ENCODE results near the gene SPATA1. TPM values are rescaled to one million over a fixed set of nuclear protein-coding genes. Genes with fewer than 3 reads are reported as not detected.
A peak's percentile ranks its signal among the peaks of the same experiment; 100 is the strongest.

The SPATA1 gene
- total RNA-seq, 1 donor from 2014 or later: 2.1 TPM

DNA sequence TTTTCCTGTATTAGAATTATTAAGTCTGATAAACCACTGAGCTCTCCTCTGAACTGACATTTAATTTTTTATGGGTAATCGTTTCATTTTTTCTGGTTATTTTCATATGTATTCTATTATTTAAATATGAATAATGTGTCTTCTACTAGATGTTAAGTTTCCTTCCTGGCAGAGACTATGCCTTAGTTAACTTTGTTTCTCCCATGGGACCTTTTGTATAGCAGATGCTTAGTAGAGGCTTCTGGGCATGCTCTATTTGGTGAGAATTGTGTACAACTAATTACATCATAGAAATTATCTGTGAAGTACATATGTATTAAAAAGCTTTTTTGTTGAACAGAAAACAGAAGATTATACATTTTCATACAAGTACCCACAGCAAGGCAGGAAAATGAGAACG is 44.6 kb downstream of the SPATA1 start:
- TF ChIP-seq, protein P1, sequence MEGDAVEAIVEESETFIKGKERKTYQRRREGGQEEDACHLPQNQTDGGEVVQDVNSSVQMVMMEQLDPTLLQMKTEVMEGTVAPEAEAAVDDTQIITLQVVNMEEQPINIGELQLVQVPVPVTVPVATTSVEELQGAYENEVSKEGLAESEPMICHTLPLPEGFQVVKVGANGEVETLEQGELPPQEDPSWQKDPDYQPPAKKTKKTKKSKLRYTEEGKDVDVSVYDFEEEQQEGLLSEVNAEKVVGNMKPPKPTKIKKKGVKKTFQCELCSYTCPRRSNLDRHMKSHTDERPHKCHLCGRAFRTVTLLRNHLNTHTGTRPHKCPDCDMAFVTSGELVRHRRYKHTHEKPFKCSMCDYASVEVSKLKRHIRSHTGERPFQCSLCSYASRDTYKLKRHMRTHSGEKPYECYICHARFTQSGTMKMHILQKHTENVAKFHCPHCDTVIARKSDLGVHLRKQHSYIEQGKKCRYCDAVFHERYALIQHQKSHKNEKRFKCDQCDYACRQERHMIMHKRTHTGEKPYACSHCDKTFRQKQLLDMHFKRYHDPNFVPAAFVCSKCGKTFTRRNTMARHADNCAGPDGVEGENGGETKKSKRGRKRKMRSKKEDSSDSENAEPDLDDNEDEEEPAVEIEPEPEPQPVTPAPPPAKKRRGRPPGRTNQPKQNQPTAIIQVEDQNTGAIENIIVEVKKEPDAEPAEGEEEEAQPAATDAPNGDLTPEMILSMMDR (IDR thresholded peaks at IDR 0.05): no peak
- no peaks in the 10 kb centered on the region for H3K27me3 Mint-ChIP-seq (ENCODE audit: low read depth)
- no peaks in the 10 kb centered on the region for H3K4me1 Mint-ChIP-seq (ENCODE audit: low read depth)
- H3K27ac Mint-ChIP-seq (ENCODE audit: unreplicated experiment): no peak overlapping the region
- no peaks in the 10 kb centered on the region for H3K9me3 Mint-ChIP-seq (ENCODE audit: low read depth)
- DNase-seq (ENCODE audit: low spot score): no peak
- no peak overlapping the region for H3K4me3 Mint-ChIP-seq (ENCODE audit: unreplicated experiment)
- H3K36me3 Mint-ChIP-seq (ENCODE audit: low read depth): peaks cover 5% of the 10 kb centered on the region

DNA sequence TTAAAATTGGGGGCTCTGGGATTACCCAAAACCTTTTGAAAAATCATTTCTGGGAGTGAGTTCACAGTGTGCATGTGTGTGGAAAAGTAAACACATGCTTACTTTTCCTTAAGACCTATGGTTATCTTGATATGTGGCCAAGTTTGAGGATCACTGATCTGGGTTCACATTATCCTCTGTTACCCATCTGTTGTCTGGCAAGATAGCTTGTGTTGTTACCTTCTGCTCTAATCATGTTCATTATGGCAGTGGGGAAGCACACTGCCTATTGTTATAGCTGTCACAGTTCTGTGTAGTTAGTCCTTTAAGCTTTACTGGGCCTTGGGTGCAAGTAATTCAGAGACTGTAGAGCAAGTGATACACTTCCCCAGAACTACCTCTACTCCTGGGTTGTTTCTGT is 63.0 kb downstream of the SPATA1 start:
- TF ChIP-seq, protein P1 (IDR thresholded peaks at IDR 0.05): no peak
- Mint-ChIP-seq H3K9me3 (ENCODE audit: low read depth) (peaks cover 2% of the 10 kb centered on the region), H3K27ac (ENCODE audit: unreplicated experiment) (no peak overlapping the region), H3K27me3 (ENCODE audit: low read depth) (no peaks in the 10 kb centered on the region), H3K4me1 (ENCODE audit: low read depth) (peaks cover 35% of the 10 kb centered on the region), H3K36me3 (ENCODE audit: low read depth) (peaks cover 6% of the 10 kb centered on the region), H3K4me3 (ENCODE audit: unreplicated experiment) (no peak overlapping the region)
- no peak for DNase-seq (ENCODE audit: low spot score)

DNA sequence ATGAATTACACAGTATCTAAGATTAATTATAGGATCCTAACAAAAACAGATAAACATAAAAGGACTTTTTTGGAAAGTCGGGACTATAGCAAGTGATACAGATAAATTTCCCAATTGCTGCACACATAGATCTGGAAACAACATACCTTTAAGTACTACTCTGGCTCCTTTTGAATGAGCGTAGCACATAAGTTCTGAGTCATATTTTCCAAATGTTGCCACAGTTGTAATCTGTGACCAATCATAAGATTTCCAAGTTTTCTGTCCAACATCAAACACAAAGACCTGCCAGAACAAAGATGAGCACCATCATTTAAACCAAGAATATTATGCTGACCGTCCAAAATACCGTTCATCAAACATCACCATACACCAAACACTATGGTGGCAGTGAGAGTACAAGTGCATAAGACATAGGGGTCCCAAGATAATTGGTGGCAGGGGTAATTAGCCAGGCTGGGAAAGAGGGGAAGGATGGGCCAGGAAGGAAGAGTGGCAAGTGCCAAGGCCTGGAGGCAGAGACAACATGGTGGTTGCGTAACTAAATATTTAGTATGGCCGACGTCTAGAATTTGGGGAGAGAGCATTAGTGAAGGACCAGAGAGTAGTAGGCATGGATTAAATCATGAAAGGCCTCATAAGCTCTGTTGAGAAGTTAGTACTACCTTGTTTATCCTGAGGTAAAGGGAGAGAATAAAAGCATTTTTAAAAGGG is 64.4 kb downstream of the SPATA1 start:
- Mint-ChIP-seq H3K27ac (ENCODE audit: unreplicated experiment) (no peak overlapping the region), H3K4me3 (ENCODE audit: unreplicated experiment) (no peak overlapping the region), H3K9me3 (ENCODE audit: low read depth) (peaks cover 2% of the 10 kb centered on the region), H3K27me3 (ENCODE audit: low read depth) (no peaks in the 10 kb centered on the region), H3K36me3 (ENCODE audit: low read depth) (peaks cover 6% of the 10 kb centered on the region), H3K4me1 (ENCODE audit: low read depth) (peaks cover 40% of the 10 kb centered on the region)
- TF ChIP-seq, protein P1 (IDR thresholded peaks at IDR 0.05): no peak
- no peak for DNase-seq (ENCODE audit: low spot score)

DNA sequence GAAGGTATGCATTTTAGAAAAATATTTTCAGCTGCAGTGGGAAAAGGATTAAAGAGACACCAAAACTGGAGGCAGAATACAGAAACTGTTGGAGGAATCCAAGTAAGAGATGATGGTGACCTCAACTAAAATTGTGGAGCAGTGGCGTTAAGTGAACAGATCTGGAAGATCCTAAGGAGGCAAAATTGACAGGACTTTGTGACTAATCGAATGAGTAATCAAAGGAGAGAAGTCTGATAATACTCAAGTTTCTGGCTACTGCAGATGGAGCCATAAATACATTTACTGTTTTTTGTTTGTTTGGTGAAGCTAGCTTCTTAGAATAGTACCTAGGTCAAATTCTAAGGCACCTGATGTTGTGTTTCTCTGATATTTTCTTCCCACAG is 65.0 kb downstream of the SPATA1 start:
- DNase-seq (ENCODE audit: low spot score): no peak
- TF ChIP-seq, protein P1 (IDR thresholded peaks at IDR 0.05): no peak
- peaks cover 6% of the 10 kb centered on the region for H3K36me3 Mint-ChIP-seq (ENCODE audit: low read depth)
- no peak overlapping the region for H3K27ac Mint-ChIP-seq (ENCODE audit: unreplicated experiment)
- H3K4me3 Mint-ChIP-seq (ENCODE audit: unreplicated experiment): no peak overlapping the region
- H3K4me1 Mint-ChIP-seq (ENCODE audit: low read depth): peaks cover 40% of the 10 kb centered on the region
- no peaks in the 10 kb centered on the region for H3K27me3 Mint-ChIP-seq (ENCODE audit: low read depth)
- peaks cover 2% of the 10 kb centered on the region for H3K9me3 Mint-ChIP-seq (ENCODE audit: low read depth)

DNA sequence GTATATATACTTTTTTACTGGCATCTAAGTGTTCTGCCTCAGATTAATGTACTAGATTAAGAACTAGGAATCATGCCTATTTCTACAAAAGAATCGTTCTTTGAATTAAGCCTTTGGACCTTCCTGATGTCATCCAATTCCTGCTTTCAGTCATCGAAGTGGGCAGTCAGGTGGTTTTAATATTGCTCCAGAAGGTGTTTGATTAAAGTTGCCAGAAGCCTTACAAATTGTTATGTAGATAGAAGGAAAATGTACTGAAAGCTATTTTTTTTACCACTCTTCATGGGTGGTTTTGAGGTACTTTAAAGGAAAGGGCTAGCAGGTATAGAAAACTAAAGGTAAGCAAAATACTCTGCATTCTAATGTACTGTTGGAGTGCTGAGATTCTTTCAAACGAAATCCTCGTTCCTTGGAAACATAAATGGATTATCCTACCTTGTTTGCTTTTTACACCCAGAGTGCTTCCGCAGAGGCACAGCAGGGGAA is 67.3 kb downstream of the SPATA1 start:
- peak overlapping the region; percentile 99 for H3K27ac Mint-ChIP-seq (ENCODE audit: unreplicated experiment)
- H3K27me3 Mint-ChIP-seq (ENCODE audit: low read depth): no peaks in the 10 kb centered on the region
- TF ChIP-seq, protein P1 (IDR thresholded peaks at IDR 0.05): no peak
- H3K4me1 Mint-ChIP-seq (ENCODE audit: low read depth): peaks cover 40% of the 10 kb centered on the region
- H3K9me3 Mint-ChIP-seq (ENCODE audit: low read depth): peaks cover 2% of the 10 kb centered on the region
- peak overlapping the region; percentile 87 for H3K4me3 Mint-ChIP-seq (ENCODE audit: unreplicated experiment)
- no peak for DNase-seq (ENCODE audit: low spot score)
- H3K36me3 Mint-ChIP-seq (ENCODE audit: low read depth): peaks cover 3% of the 10 kb centered on the region

Data from chondrocyte (in vitro differentiated cells).